SK-N-SH treated with all-trans-retinoic acid at 6 μM for 48 hours (cell line): Measurements from ENCODE around the gene PAK2.
A peak's percentile ranks its signal among the peaks of the same experiment; 100 is the strongest.
"Not testable (repeated sequence)": the region's sequence is repeated elsewhere in the genome, so short reads cannot be mapped to it uniquely, and the experiment has no call there.

ENCODE experiments used
- ATAC-seq: fragments of 200-7000 bp; cut with Tn5 transposase; 3 replicates; pipeline ENCODE4 v1.9.1; 2020; ENCODE audit warnings: mild to moderate bottlenecking, moderate library complexity
- ARNTL ChIP-seq: fragments of 450-650 bp; formaldehyde crosslinking; IDR thresholded peaks from 2 replicates; pipeline ENCODE4 v1.5.0; 2020; ENCODE audit warnings: low read depth, mild to moderate bottlenecking, moderate library complexity, borderline replicate concordance
- BACH2 ChIP-seq: fragments of 250-450 bp; sonication (Bioruptor Pico); IDR thresholded peaks from 2 replicates; pipeline ENCODE4 v1.9.0; 2021; ENCODE audit warnings: mild to moderate bottlenecking, borderline replicate concordance
- ESRRG ChIP-seq: fragments of 250-450 bp; sonication (Bioruptor Pico); IDR thresholded peaks from 2 replicates; pipeline ENCODE4 v1.6.1; 2021; ENCODE audit warnings: mild to moderate bottlenecking
- GLIS3 ChIP-seq: fragments of 250-450 bp; sonication (Bioruptor Pico); IDR thresholded peaks from 2 replicates; pipeline ENCODE4 v1.5.0; 2020; ENCODE audit warnings: mild to moderate bottlenecking, moderate library complexity
- ISL1 ChIP-seq: fragments of 250-450 bp; sonication (Bioruptor Pico); IDR thresholded peaks from 2 replicates; pipeline ENCODE4 v2.1.2; 2022; ENCODE audit warnings: mild to moderate bottlenecking, moderate library complexity
- OSR1 ChIP-seq: fragments of 250-450 bp; sonication (Bioruptor Pico); IDR thresholded peaks from 2 replicates; pipeline ENCODE4 v1.8.0; 2022; ENCODE audit warnings: moderate library complexity, mild to moderate bottlenecking, inconsistent platforms
- POU6F1 ChIP-seq: fragments of 250-450 bp; sonication (Bioruptor Pico); IDR thresholded peaks from 2 replicates; pipeline ENCODE4 v1.8.0; 2021; ENCODE audit warnings: low read depth, mild to moderate bottlenecking, moderate library complexity, borderline replicate concordance
- PPARA ChIP-seq: fragments of 250-450 bp; sonication (Bioruptor Pico); IDR thresholded peaks from 2 replicates; pipeline ENCODE4 v1.5.0; 2020; ENCODE audit warnings: mild to moderate bottlenecking, borderline replicate concordance
- TOX ChIP-seq: fragments of 250-450 bp; sonication (Bioruptor Pico); IDR thresholded peaks from 2 replicates; pipeline ENCODE4 v1.8.0; 2021; ENCODE audit warnings: mild to moderate bottlenecking, moderate library complexity, borderline replicate concordance
- ZFP30 ChIP-seq: fragments of 450-650 bp; formaldehyde crosslinking; IDR thresholded peaks from 2 replicates; pipeline ENCODE4 v1.5.0; 2022; ENCODE audit warnings: mild to moderate bottlenecking, moderate library complexity
- ZNF565 ChIP-seq: fragments of 450-650 bp; formaldehyde crosslinking; conservative IDR thresholded peaks from 2 replicates; pipeline ENCODE4 v1.5.0; 2020; ENCODE audit warnings: low read depth, mild to moderate bottlenecking, moderate library complexity
- ZNF8 ChIP-seq: fragments of 450-650 bp; formaldehyde crosslinking; IDR thresholded peaks from 2 replicates; pipeline ENCODE4 v1.5.0; 2020; ENCODE audit warnings: mild to moderate bottlenecking, moderate library complexity
- TF ChIP-seq, protein P1 (sequence below): fragments of 250-450 bp; sonication (Bioruptor Pico); IDR thresholded peaks from 2 replicates; pipeline ENCODE4 v1.5.0; 2020; ENCODE audit warnings: mild to moderate bottlenecking, moderate library complexity
- TF ChIP-seq, protein P2 (sequence below): fragments of 250-450 bp; sonication (Bioruptor Pico); IDR thresholded peaks from 2 replicates; pipeline ENCODE4 v1.5.1; 2021; ENCODE audit warnings: mild to moderate bottlenecking, moderate library complexity

Gene PAK2

GRCh38 chr3:196835086-196835485, 95.4 kb downstream of the PAK2 start:
- TF ChIP-seq ISL1 (no peak), ZNF565 (CRISPR knock-in tag) (no peak), ESRRG (CRISPR knock-in tag) (no peak), ZNF8 (CRISPR knock-in tag) (no peak)
- TF ChIP-seq, protein P1, sequence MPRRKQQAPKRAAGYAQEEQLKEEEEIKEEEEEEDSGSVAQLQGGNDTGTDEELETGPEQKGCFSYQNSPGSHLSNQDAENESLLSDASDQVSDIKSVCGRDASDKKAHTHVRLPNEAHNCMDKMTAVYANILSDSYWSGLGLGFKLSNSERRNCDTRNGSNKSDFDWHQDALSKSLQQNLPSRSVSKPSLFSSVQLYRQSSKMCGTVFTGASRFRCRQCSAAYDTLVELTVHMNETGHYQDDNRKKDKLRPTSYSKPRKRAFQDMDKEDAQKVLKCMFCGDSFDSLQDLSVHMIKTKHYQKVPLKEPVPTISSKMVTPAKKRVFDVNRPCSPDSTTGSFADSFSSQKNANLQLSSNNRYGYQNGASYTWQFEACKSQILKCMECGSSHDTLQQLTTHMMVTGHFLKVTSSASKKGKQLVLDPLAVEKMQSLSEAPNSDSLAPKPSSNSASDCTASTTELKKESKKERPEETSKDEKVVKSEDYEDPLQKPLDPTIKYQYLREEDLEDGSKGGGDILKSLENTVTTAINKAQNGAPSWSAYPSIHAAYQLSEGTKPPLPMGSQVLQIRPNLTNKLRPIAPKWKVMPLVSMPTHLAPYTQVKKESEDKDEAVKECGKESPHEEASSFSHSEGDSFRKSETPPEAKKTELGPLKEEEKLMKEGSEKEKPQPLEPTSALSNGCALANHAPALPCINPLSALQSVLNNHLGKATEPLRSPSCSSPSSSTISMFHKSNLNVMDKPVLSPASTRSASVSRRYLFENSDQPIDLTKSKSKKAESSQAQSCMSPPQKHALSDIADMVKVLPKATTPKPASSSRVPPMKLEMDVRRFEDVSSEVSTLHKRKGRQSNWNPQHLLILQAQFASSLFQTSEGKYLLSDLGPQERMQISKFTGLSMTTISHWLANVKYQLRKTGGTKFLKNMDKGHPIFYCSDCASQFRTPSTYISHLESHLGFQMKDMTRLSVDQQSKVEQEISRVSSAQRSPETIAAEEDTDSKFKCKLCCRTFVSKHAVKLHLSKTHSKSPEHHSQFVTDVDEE = no peak
- no peak for ATAC-seq

DNA sequence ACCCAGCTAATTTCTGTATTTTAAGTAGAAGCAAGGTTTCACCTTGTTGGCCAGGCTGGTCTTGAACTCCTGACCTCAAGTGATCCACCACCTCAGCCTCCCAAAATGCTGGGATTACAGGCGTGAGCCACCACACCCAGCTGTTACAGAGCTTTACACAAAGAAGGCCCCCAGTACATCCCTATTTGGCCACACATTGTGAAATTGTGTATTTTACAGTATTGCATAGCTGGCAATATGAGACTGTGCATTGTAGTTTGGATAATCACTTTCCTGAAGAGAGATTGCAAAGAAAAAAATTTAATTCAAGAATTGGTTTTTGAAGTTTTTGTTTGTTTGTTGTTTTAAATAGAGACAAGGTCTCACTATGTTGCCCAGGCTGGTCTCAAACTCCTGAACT, 97.0 kb downstream of the PAK2 start:
- not testable (repeated sequence) for ATAC-seq

DNA sequence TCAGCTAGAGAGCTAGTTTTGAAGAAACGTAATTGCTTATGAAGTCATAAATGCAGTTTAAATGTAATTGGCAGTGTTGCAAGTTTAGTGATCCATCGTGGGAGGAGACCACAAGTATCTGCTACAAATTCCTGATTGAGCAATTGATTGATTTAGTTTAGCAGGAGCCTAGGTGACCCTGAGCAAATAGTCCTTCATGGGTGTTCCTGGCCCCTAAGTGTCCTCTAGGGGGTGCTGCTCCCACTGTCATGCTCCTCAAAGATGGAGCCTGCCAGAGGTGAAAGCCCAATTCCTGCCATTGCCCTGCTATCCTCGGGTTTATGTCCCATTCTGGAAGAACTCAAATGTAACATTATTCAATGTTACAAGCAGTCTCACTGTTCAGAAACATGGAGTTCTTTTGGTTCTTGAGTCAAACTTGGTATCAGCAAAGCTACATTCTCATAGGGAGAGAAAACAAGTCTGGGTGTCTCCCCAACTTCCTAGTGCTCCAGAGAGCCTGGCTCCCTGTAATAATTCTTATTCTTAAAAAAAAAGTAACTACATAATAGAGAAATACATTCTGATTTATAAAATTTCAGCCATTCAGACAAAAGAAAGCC, 98.3 kb downstream of the PAK2 start:
- no peak for TF ChIP-seq OSR1 (CRISPR knock-in tag)
- no peak for TF ChIP-seq BACH2 (CRISPR knock-in tag)
- TF ChIP-seq, protein P2, sequence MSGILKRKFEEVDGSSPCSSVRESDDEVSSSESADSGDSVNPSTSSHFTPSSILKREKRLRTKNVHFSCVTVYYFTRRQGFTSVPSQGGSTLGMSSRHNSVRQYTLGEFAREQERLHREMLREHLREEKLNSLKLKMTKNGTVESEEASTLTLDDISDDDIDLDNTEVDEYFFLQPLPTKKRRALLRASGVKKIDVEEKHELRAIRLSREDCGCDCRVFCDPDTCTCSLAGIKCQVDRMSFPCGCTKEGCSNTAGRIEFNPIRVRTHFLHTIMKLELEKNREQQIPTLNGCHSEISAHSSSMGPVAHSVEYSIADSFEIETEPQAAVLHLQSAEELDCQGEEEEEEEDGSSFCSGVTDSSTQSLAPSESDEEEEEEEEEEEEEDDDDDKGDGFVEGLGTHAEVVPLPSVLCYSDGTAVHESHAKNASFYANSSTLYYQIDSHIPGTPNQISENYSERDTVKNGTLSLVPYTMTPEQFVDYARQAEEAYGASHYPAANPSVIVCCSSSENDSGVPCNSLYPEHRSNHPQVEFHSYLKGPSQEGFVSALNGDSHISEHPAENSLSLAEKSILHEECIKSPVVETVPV (CRISPR knock-in tag) = no peak
- TF ChIP-seq POU6F1 (CRISPR knock-in tag) = no peak
- TF ChIP-seq ZNF565 (CRISPR knock-in tag) = no peak
- no peak for TF ChIP-seq ZNF8 (CRISPR knock-in tag)
- TF ChIP-seq GLIS3 (CRISPR knock-in tag) = no peak
- no peak for TF ChIP-seq ESRRG (CRISPR knock-in tag)
- TF ChIP-seq ISL1 = no peak
- no peak for TF ChIP-seq ARNTL (CRISPR knock-in tag)
- no peak for TF ChIP-seq ZFP30 (CRISPR knock-in tag)
- no peak for TF ChIP-seq TOX (CRISPR knock-in tag)
- TF ChIP-seq, all 23 proteins: peak for 0
- ATAC-seq = peak; percentile 87

DNA sequence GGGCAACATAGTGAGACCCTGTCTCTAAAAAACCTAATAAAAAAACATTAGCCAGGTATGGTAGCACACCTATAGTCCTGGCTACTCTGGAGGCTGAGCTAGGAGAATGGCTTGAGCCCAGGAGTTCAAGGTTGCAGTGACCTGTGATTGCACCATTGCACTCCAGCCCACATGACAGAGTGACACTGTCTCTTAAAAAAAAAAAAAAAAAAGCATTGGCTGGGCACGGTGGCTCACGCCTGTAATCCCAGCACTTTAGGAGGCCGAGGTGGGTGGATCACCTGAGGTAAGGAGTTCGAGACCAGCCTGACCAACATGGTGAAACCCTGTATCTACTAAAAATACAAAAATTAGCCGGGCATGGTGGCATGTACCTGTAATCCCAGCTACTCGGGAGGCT, 99.7 kb downstream of the PAK2 start:
- not testable (repeated sequence) for ATAC-seq

GRCh38 chr3:196842567-196843434, 103.1 kb downstream of the PAK2 start:
- TF ChIP-seq ZFP30 (CRISPR knock-in tag) = no peak
- TF ChIP-seq, protein P2 (CRISPR knock-in tag) = no peak
- no peak for TF ChIP-seq POU6F1 (CRISPR knock-in tag)
- no peak for TF ChIP-seq ARNTL (CRISPR knock-in tag)
- TF ChIP-seq PPARA (CRISPR knock-in tag) = no peak
- no peak for TF ChIP-seq ZNF8 (CRISPR knock-in tag)
- no peak for TF ChIP-seq ESRRG (CRISPR knock-in tag)
- TF ChIP-seq, all 23 proteins: peak for 0
- ATAC-seq = no peak
